ENCODE results near the gene CABP1.

The CABP1 gene

DNA sequence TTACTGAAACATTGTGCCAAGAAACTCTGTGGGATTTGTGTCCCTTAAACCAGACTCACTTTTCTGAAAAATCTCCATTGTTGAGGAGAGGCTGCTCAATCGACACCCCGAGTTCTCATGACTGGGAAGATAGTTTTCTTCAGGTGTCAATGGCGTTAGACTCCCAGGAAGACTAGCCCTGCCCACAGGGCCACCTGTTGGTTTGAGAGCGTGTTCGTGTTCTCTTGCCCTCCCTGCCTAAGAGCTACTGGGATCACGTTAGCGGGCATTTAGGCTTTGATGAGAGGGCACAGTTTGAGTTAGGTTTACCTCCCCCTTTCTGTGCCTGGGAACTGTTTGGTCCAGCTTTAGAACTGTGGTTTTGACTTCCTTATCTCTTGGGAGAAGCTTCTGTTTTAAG is 59.1 kb downstream of the CABP1 start:
- no peaks in the 10 kb centered on the region for H3K9me3 ChIP-seq (ENCODE audit: insufficient read depth, low read depth, low read length)
- H3K79me2 ChIP-seq (ENCODE audit: insufficient read depth, low read length): peaks cover 9% of the 10 kb centered on the region; the same call in 1 of the 2 replicates

DNA sequence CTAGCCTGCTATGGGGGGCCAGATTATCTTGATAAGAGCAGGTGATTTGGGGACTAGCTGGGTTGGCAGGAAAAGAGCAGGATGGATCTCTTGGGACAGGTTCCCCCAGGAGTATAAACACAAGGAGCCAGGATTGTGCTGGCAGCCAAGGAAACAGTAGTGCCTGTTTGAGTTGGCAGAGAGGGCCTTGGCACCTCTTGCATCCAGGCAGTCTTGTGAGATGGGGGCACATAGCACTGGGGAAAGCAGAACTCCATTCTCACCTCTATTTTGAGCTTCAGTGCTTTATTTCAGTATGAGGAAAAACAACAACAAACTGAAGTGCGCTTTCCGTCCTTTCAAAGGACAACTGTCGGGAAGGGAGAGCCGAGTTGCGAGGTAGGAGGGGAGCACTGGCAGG is 60.5 kb downstream of the CABP1 start:
- H3K27me3 ChIP-seq (ENCODE audit: insufficient read depth, low read length, poor library complexity, severe bottlenecking): no peaks in the 10 kb centered on the region
- H4K20me1 ChIP-seq (ENCODE audit: insufficient read depth, low read length, poor library complexity, severe bottlenecking): no peaks in the 10 kb centered on the region
- TF ChIP-seq EZH2phosphoT487 (IDR thresholded peaks at IDR 0.05; ENCODE audit: borderline replicate concordance): no peak
- TF ChIP-seq, protein P1, sequence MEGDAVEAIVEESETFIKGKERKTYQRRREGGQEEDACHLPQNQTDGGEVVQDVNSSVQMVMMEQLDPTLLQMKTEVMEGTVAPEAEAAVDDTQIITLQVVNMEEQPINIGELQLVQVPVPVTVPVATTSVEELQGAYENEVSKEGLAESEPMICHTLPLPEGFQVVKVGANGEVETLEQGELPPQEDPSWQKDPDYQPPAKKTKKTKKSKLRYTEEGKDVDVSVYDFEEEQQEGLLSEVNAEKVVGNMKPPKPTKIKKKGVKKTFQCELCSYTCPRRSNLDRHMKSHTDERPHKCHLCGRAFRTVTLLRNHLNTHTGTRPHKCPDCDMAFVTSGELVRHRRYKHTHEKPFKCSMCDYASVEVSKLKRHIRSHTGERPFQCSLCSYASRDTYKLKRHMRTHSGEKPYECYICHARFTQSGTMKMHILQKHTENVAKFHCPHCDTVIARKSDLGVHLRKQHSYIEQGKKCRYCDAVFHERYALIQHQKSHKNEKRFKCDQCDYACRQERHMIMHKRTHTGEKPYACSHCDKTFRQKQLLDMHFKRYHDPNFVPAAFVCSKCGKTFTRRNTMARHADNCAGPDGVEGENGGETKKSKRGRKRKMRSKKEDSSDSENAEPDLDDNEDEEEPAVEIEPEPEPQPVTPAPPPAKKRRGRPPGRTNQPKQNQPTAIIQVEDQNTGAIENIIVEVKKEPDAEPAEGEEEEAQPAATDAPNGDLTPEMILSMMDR (conservative IDR thresholded peaks at IDR 0.05; ENCODE audit: low read length): no peak
- H2AFZ ChIP-seq (ENCODE audit: low read length): no peak overlapping the region
- H3K4me2 ChIP-seq (ENCODE audit: low read depth, low read length, poor library complexity, severe bottlenecking): no peak overlapping the region
- H3K9me3 ChIP-seq (ENCODE audit: insufficient read depth, low read depth, low read length): no peaks in the 10 kb centered on the region
- no peak overlapping the region for H3K4me3 ChIP-seq (ENCODE audit: low read length, poor library complexity, severe bottlenecking)
- peaks cover 4% of the 10 kb centered on the region; the same call in 1 of the 2 replicates for H3K79me2 ChIP-seq (ENCODE audit: insufficient read depth, low read length)
- peaks cover 81% of the 10 kb centered on the region for H3K36me3 ChIP-seq (ENCODE audit: insufficient read depth, low read length)
- peaks cover 4% of the 10 kb centered on the region for H3K4me1 ChIP-seq (ENCODE audit: insufficient read depth, low read length, poor library complexity, severe bottlenecking)
- H3K9me2 ChIP-seq (replicated peaks; ENCODE audit: low read depth, low read length): no peaks in the 10 kb centered on the region
- no peak overlapping the region for H3K9ac ChIP-seq (ENCODE audit: low read depth, low read length, poor library complexity, severe bottlenecking)
- H3F3A ChIP-seq (ENCODE audit: low read depth): no peaks in the 10 kb centered on the region

More for the DNA sequence above, 59.1 kb downstream of the CABP1 start:
- Histone ChIP-seq H3K27me3 (ENCODE audit: insufficient read depth, low read length, poor library complexity, severe bottlenecking) (no peaks in the 10 kb centered on the region), H3K9me2 (replicated peaks; ENCODE audit: low read depth, low read length) (no peaks in the 10 kb centered on the region), H3K4me3 (ENCODE audit: low read length, poor library complexity, severe bottlenecking) (no peak overlapping the region), H4K20me1 (ENCODE audit: insufficient read depth, low read length, poor library complexity, severe bottlenecking) (peaks cover 5% of the 10 kb centered on the region), H2AFZ (ENCODE audit: low read length) (no peak overlapping the region), H3K4me2 (ENCODE audit: low read depth, low read length, poor library complexity, severe bottlenecking) (no peak overlapping the region), H3K4me1 (ENCODE audit: insufficient read depth, low read length, poor library complexity, severe bottlenecking) (peaks cover 4% of the 10 kb centered on the region), H3K36me3 (ENCODE audit: insufficient read depth, low read length) (peaks cover 94% of the 10 kb centered on the region), H3F3A (ENCODE audit: low read depth) (no peaks in the 10 kb centered on the region), H3K9ac (ENCODE audit: low read depth, low read length, poor library complexity, severe bottlenecking) (no peak overlapping the region)
- TF ChIP-seq EZH2phosphoT487 (IDR thresholded peaks at IDR 0.05; ENCODE audit: borderline replicate concordance): no peak
- TF ChIP-seq, protein P1 (conservative IDR thresholded peaks at IDR 0.05; ENCODE audit: low read length): no peak

DNA sequence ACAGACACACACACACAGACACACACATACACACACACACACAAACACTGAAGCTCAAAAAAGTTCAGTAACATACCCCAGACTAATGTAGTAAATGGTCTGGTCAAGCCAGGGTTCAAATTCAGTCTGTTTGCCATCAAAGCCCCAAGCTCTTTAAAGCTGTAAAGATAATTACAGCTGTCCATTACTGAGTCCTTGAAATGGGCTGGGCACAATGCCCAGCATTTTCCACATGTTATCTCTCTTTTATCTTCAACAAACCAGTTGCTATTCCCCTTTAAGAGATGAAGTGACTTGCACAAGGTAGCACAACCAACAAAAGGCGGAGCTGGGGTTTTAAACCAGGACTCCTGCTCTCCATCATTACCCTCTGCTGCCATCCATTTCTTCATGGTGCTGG is 62.2 kb downstream of the CABP1 start:
- peaks cover 4% of the 10 kb centered on the region; the same call in 1 of the 2 replicates for H3K79me2 ChIP-seq (ENCODE audit: insufficient read depth, low read length)
- H3K9me2 ChIP-seq (replicated peaks; ENCODE audit: low read depth, low read length): no peaks in the 10 kb centered on the region
- peaks cover 63% of the 10 kb centered on the region; the same call in 1 of the 2 replicates for H3K36me3 ChIP-seq (ENCODE audit: insufficient read depth, low read length)
- H3K4me2 ChIP-seq (ENCODE audit: low read depth, low read length, poor library complexity, severe bottlenecking): no peak overlapping the region
- no peak overlapping the region for H3K4me3 ChIP-seq (ENCODE audit: low read length, poor library complexity, severe bottlenecking)
- H3K4me1 ChIP-seq (ENCODE audit: insufficient read depth, low read length, poor library complexity, severe bottlenecking): peaks cover 4% of the 10 kb centered on the region
- H3F3A ChIP-seq (ENCODE audit: low read depth): no peaks in the 10 kb centered on the region
- H3K9me3 ChIP-seq (ENCODE audit: insufficient read depth, low read depth, low read length): no peaks in the 10 kb centered on the region
- no peaks in the 10 kb centered on the region for H3K27me3 ChIP-seq (ENCODE audit: insufficient read depth, low read length, poor library complexity, severe bottlenecking)
- H4K20me1 ChIP-seq (ENCODE audit: insufficient read depth, low read length, poor library complexity, severe bottlenecking): no peaks in the 10 kb centered on the region
- no peak overlapping the region for H2AFZ ChIP-seq (ENCODE audit: low read length)
- H3K9ac ChIP-seq (ENCODE audit: low read depth, low read length, poor library complexity, severe bottlenecking): no peak overlapping the region
- TF ChIP-seq EZH2phosphoT487 (IDR thresholded peaks at IDR 0.05; ENCODE audit: borderline replicate concordance): no peak

DNA sequence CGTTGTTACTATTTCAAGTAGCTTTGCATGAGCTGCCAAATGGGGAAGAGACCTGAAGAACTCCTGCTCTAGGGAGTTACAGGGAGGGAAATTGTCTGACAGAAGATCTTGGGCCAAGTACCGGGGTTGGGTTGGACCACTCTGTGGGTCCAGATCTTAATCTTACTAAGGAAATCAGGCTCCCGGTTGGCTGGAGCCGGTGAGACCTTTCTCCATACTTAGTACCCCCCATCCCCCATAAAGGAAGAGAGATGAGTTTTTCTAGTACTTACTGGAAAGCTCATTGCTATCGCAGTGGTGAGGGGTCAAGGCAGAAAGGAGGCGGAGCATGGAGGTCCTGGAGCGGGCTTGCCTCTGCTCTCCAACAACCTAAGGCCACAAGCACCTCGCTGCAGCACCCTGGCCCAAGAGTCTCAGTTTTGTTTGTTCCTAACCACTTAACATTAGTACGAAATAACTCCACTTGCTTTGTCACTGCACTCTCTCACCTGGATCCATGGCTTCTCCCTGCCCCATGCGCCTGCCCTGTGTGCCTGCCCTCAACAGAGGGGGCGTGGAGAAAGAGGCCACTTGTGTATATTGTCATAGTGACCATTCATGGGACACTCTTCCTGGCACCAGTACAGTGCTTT is 63.0 kb downstream of the CABP1 start:
- Histone ChIP-seq H4K20me1 (ENCODE audit: insufficient read depth, low read length, poor library complexity, severe bottlenecking) (no peaks in the 10 kb centered on the region), H3K9me3 (ENCODE audit: insufficient read depth, low read depth, low read length) (no peaks in the 10 kb centered on the region), H3K4me1 (ENCODE audit: insufficient read depth, low read length, poor library complexity, severe bottlenecking) (peaks cover under 1% of the 10 kb centered on the region), H3K4me3 (ENCODE audit: low read length, poor library complexity, severe bottlenecking) (no peak overlapping the region), H3K9ac (ENCODE audit: low read depth, low read length, poor library complexity, severe bottlenecking) (no peak overlapping the region), H3K79me2 (ENCODE audit: insufficient read depth, low read length) (peaks cover under 1% of the 10 kb centered on the region; the same call in 1 of the 2 replicates), H3K36me3 (ENCODE audit: insufficient read depth, low read length) (peaks cover 55% of the 10 kb centered on the region; the same call in 1 of the 2 replicates), H3K4me2 (ENCODE audit: low read depth, low read length, poor library complexity, severe bottlenecking) (no peak overlapping the region), H2AFZ (ENCODE audit: low read length) (no peak overlapping the region), H3K9me2 (replicated peaks; ENCODE audit: low read depth, low read length) (no peaks in the 10 kb centered on the region), H3K27me3 (ENCODE audit: insufficient read depth, low read length, poor library complexity, severe bottlenecking) (no peaks in the 10 kb centered on the region), H3F3A (ENCODE audit: low read depth) (peaks cover 4% of the 10 kb centered on the region; the same call in 1 of the 2 replicates)
- TF ChIP-seq, protein P1 (conservative IDR thresholded peaks at IDR 0.05; ENCODE audit: low read length): no peak
- no peak for TF ChIP-seq EZH2phosphoT487 (IDR thresholded peaks at IDR 0.05; ENCODE audit: borderline replicate concordance)
